Activated B cell treated with CpG ODN at 0.5 μM for 24 hours (primary cell): ENCODE data around the gene HPS4. TPM values are rescaled to one million over a fixed set of nuclear protein-coding genes. Genes with fewer than 3 reads are reported as not detected.

Experiments used
- ATAC-seq: fragments of 200-7000 bp; cut with Tn5 transposase; one replicate; pipeline ENCODE4 v1.10.0; 2021; ENCODE audit warnings: low read depth, mild to moderate bottlenecking, moderate library complexity
- CTCF ChIA-PET: fragments of 350-600 bp; sonication (Branson Sonifier 250); formaldehyde crosslinking; loops from one replicate; lab custom pipeline; 2021; ENCODE audit warnings: antibody characterized with exemption; lab: Charles Lee
- POLR2A ChIA-PET: fragments of 350-600 bp; sonication (Branson Sonifier 250); formaldehyde crosslinking; loops from one replicate; lab custom pipeline; 2021; ENCODE audit warnings: antibody characterized with exemption; lab: Charles Lee
- DNase-seq: peaks from one replicate; pipeline ENCODE4 v3.0.0; 2022
- H3K27ac Mint-ChIP-seq: one replicate; pipeline ENCODE4 v1.8.0; 2020; ENCODE audit warnings: mixed read lengths
- H3K27me3 Mint-ChIP-seq: one replicate; pipeline ENCODE4 v1.8.0; 2021; ENCODE audit warnings: mixed read lengths
- H3K36me3 Mint-ChIP-seq: one replicate; pipeline ENCODE4 v1.8.0; 2021; ENCODE audit warnings: low read depth, mixed read lengths
- H3K4me1 Mint-ChIP-seq: one replicate; pipeline ENCODE4 v1.8.0; 2021; ENCODE audit warnings: mixed read lengths
- H3K4me3 Mint-ChIP-seq: one replicate; pipeline ENCODE4 v1.8.0; 2020; ENCODE audit warnings: mild to moderate bottlenecking, mixed read lengths
- H3K9me3 Mint-ChIP-seq: one replicate; pipeline ENCODE4 v1.8.0; 2020; ENCODE audit warnings: mixed read lengths
- intact Hi-C: fragments of 100-400 bp; cut with micrococcal nuclease; formaldehyde crosslinking; loops from one replicate; pipeline ENCODE4 v1.15.1; 2024
- total RNA-seq: library from RNA; stranded (reverse); gene quantifications from 2 replicates; pipeline ENCODE4 v1.2.3, GENCODE V29; 2022
- TF ChIP-seq, protein P1 (sequence below): fragments of 200-600 bp; IDR thresholded peaks from one replicate; pipeline ENCODE4 v1.8.0; 2022; ENCODE audit warnings: antibody characterized with exemption, mild to moderate bottlenecking

HPS4 gene
- total RNA-seq, 1 donor from 2014 or later: 51.6 TPM

DNA sequence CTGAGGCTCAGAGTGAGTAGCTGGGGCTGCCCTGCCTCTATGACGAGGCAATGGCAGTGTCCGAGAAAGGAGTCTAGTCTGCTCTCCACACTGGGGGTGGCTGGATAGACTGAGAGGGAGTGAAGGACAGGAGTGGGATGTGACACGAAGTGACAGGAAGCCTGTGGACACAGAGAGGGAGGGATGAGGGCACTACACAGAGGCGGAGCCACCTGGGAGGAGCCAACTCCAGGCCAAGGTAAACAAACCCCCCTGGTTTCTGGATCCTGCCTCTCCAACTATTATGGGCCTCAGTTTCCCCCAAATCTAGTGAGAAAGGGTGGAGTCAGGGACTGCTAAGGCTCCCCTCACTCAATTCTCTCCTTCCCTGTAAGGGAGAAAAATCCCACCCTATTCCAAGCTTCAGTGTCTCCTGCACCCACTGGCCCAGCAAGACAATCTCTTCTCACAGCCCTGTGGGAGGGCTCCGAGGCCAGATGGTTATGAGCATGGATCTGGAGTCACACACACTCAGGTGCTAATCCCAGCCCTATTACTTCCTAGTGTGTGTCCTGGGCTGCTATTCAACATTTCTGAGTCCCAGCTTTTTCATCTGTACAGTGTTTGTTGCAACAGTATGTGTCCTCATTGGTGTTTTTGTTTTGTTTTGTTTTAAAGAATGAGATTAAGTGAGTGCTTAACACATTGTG is 29.6 kb downstream of the HPS4 start:
- no peak for ATAC-seq
- H3K4me3 Mint-ChIP-seq: no peak overlapping the region
- DNase-seq: no peak
- H3K36me3 Mint-ChIP-seq: peaks cover 75% of the 10 kb centered on the region
- no peak overlapping the region for H3K27ac Mint-ChIP-seq
- no peaks in the 10 kb centered on the region for H3K27me3 Mint-ChIP-seq
- CTCF ChIA-PET: interaction anchor here (1.0 kb wide), 1 partner anchor 48 kb away, joined by 3 read pairs; no protein-coding TSS in a partner anchor
- TF ChIP-seq, protein P1, sequence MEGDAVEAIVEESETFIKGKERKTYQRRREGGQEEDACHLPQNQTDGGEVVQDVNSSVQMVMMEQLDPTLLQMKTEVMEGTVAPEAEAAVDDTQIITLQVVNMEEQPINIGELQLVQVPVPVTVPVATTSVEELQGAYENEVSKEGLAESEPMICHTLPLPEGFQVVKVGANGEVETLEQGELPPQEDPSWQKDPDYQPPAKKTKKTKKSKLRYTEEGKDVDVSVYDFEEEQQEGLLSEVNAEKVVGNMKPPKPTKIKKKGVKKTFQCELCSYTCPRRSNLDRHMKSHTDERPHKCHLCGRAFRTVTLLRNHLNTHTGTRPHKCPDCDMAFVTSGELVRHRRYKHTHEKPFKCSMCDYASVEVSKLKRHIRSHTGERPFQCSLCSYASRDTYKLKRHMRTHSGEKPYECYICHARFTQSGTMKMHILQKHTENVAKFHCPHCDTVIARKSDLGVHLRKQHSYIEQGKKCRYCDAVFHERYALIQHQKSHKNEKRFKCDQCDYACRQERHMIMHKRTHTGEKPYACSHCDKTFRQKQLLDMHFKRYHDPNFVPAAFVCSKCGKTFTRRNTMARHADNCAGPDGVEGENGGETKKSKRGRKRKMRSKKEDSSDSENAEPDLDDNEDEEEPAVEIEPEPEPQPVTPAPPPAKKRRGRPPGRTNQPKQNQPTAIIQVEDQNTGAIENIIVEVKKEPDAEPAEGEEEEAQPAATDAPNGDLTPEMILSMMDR: no peak
- H3K9me3 Mint-ChIP-seq: no peaks in the 10 kb centered on the region
- POLR2A ChIA-PET: no interaction called here
- H3K4me1 Mint-ChIP-seq: no peaks in the 10 kb centered on the region
- intact Hi-C loops: no loop called here

DNA sequence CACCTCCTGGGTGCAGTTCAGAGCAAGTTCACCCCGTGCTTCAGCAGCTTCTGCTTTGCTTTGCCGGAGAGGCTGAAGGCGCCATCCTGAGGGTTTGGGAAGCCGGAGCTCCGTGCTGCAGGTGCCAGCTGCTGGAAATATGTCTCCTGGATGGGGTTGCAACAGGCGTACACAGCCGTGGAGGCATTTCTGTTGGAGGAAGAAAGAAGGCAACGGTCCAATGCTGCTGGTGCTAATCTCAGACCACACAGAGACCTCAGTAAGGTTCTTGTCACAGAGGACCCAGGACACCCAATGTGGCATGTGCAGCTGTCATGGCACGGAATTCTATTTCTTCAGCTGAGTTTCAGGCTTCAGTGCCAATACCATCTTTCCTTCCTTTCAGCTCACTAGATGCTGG is 30.4 kb downstream of the HPS4 start:
- CTCF ChIA-PET: interaction anchor here (2.1 kb wide), 1 partner anchor 8 kb away, joined by 11 read pairs; no protein-coding TSS in a partner anchor
- Mint-ChIP-seq H3K27ac (no peak overlapping the region), H3K9me3 (no peaks in the 10 kb centered on the region), H3K36me3 (peaks cover 69% of the 10 kb centered on the region), H3K27me3 (no peaks in the 10 kb centered on the region), H3K4me3 (no peak overlapping the region), H3K4me1 (no peaks in the 10 kb centered on the region)
- DNase-seq (no peak), ATAC-seq (no peak)
- POLR2A ChIA-PET: interaction anchor here (0.9 kb wide), 1 partner anchor 30 kb away, joined by 3 read pairs; the partner anchor contains the start of gene HPS4
- intact Hi-C loops: no loop called here
- TF ChIP-seq, protein P1: no peak

DNA sequence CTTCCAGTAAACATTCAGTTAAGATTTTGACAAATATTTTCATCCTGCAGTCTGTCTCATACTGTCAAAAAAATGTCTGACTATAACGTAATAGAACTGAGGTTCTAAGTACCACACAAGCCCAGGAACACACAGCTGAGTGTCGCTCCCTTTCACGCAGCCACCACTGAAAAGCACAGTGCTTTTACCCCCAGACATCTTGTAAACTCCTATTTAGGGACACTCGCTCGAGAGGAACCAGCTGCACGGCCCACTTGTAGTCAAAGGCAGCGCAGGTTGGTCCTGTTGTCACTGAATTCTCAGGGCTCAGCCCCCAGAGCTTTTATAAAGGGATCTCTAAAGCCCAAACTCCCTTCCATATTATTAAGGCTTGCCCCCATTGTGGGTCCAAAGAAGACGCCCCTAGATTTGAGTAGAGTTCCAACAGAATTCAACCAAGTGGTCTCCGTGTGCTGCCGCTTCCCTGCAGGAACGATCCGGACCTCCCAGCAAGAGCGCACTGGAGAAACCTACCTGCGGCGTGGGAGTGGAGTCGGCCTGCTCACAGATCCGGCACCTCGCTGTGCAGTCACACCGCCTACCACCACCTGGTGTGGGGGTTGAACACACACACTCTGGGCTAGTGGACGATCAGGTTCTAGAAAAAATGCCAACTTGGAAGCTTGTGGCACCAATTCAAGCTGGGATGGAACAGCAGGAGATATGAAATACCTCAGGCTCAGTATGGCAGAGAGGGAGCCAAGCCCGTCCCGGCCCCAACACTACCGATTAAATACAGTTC is 31.2 kb downstream of the HPS4 start:
- Mint-ChIP-seq H3K27me3 (no peaks in the 10 kb centered on the region), H3K27ac (no peak overlapping the region), H3K9me3 (no peaks in the 10 kb centered on the region), H3K4me3 (no peak overlapping the region), H3K36me3 (peaks cover 69% of the 10 kb centered on the region), H3K4me1 (no peaks in the 10 kb centered on the region)
- intact Hi-C loops: no loop called here
- CTCF ChIA-PET: interaction anchor here (2.1 kb wide), 1 partner anchor 9 kb away, joined by 11 read pairs; no protein-coding TSS in a partner anchor
- TF ChIP-seq, protein P1: no peak
- DNase-seq (no peak), ATAC-seq (no peak)
- POLR2A ChIA-PET: interaction anchor here (0.9 kb wide), 1 partner anchor 31 kb away, joined by 3 read pairs; the partner anchor contains the start of gene HPS4

DNA sequence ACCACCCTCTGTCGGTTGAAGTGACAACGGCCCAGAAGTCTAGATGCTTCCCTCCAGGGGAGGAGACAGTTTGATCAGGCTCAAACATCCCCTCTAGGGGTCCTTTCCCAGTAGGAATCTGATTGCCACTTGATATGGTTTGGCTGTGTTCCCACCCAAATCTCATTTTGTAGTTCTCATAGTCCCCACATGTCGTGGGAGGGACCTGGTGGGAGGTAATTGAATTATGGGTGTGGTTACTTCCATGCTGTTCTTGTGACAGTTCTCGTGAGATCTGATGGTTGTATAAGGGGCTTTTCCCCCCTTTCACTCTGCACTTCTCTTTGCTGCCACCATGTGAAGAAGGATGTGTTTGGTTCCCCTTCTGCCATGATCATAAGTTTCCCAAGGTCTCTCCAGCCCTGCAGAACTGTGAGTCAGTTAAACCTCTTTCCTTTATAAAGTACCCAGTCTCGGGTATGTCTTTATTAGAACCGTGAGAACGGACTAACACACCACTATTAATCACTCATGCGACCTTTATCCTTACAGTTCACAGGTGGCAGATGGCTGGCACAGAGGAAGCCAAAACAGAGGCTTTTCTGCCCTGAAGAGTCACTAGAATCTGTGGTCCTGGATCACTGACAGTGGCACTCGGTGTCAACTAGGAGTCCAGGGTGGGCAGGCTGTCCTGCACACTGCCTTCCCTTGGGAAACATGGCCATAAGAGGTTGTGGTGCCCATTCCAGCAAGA is 33.0 kb downstream of the HPS4 start:
- Mint-ChIP-seq H3K4me3 (no peak overlapping the region), H3K27ac (no peak overlapping the region), H3K9me3 (no peaks in the 10 kb centered on the region), H3K4me1 (no peaks in the 10 kb centered on the region), H3K36me3 (peaks cover 67% of the 10 kb centered on the region), H3K27me3 (no peaks in the 10 kb centered on the region)
- POLR2A ChIA-PET: no interaction called here
- ATAC-seq: no peak
- CTCF ChIA-PET: no interaction called here
- TF ChIP-seq, protein P1: no peak
- intact Hi-C loops: no loop called here
- DNase-seq: no peak
